Endodermal cell (in vitro differentiated cells): Measurements from ENCODE around the gene HOMER3. TPM values are rescaled to one million over a fixed set of nuclear protein-coding genes. Genes with fewer than 3 reads are reported as not detected.

Experiments used
- DNase-seq: peaks from one replicate; pipeline ENCODE4 v3.0.0-alpha.2; 2017
- H3K27ac ChIP-seq: 2 replicates; pipeline ENCODE4 v1.5.1; 2013; ENCODE audit warnings: mild to moderate bottlenecking, low read depth, low read length, moderate library complexity
- H3K27me3 ChIP-seq: 2 replicates; pipeline ENCODE4 v1.6.1; 2013; ENCODE audit warnings: mild to moderate bottlenecking, low read length, moderate library complexity; ENCODE audit not compliant: insufficient read depth, control insufficient read depth, poor library complexity, severe bottlenecking
- H3K36me3 ChIP-seq: 2 replicates; pipeline ENCODE4 v1.7.0; 2013; ENCODE audit warnings: mild to moderate bottlenecking, low read length, moderate library complexity; ENCODE audit not compliant: control insufficient read depth, insufficient read depth
- H3K4me1 ChIP-seq: one replicate; pipeline ENCODE4 v1.7.0; 2013; ENCODE audit warnings: low read length; ENCODE audit not compliant: control insufficient read depth, insufficient read depth
- H3K4me3 ChIP-seq: 2 replicates; pipeline ENCODE4 v1.5.1; 2013; ENCODE audit warnings: mild to moderate bottlenecking, low read length, moderate library complexity
- H3K9ac ChIP-seq: 2 replicates; pipeline ENCODE4 v1.6.1; 2013; ENCODE audit warnings: mild to moderate bottlenecking, low read length, moderate library complexity; ENCODE audit not compliant: poor library complexity, severe bottlenecking; ENCODE audit errors: extremely low read depth
- H3K9me3 ChIP-seq: 2 replicates; pipeline ENCODE4 v1.6.1; 2013; ENCODE audit warnings: mild to moderate bottlenecking, low read length, moderate library complexity; ENCODE audit not compliant: control insufficient read depth
- H3K27ac Mint-ChIP-seq: 2 replicates; pipeline ENCODE4 v1.8.0; 2020; ENCODE audit warnings: mixed read lengths
- H3K27me3 Mint-ChIP-seq: 2 replicates; pipeline ENCODE4 v1.8.0; 2021; ENCODE audit warnings: mild to moderate bottlenecking, mixed read lengths; ENCODE audit not compliant: insufficient read depth
- H3K36me3 Mint-ChIP-seq: 2 replicates; pipeline ENCODE4 v1.8.0; 2020; ENCODE audit warnings: low read depth, mixed read lengths
- H3K4me1 Mint-ChIP-seq: 2 replicates; pipeline ENCODE4 v1.8.0; 2020; ENCODE audit warnings: mixed read lengths
- H3K4me3 Mint-ChIP-seq: 2 replicates; pipeline ENCODE4 v1.8.0; 2020; ENCODE audit warnings: mild to moderate bottlenecking, moderate library complexity, mixed read lengths
- H3K9me3 Mint-ChIP-seq: 2 replicates; pipeline ENCODE4 v1.8.0; 2020; ENCODE audit warnings: mild to moderate bottlenecking, mixed read lengths
- CTCF ChIP-seq: fragments of 200-600 bp; sonication (generic); conservative IDR thresholded peaks from 2 replicates; pipeline ENCODE4 v1.5.0; 2021; ENCODE audit warnings: antibody characterized with exemption, mild to moderate bottlenecking
- WGBS, 2 experiments: methylation state at CpG; one replicate each; pipeline versions ENCODE4 v1.1.5 to v1.1.7; 2013; ENCODE audit warnings: missing lambda C conversion rate in 2 of 2, mixed read lengths in 1 of 2; ENCODE audit not compliant: insufficient coverage in 1 of 2, insufficient read length in 1 of 2; 5-methylcytosine and 5-hydroxymethylcytosine counted together
- total RNA-seq, 2 donors: library from RNA; stranded (reverse); fragmentation: NEBNext Ultra II Directional in 1 of 2; extraction: Animal tissue kit (Norgen Biotek cat#: 25700) in 1 of 2; gene quantifications; 2 replicates in 1 of 2; 3 replicates in 1 of 2; pipeline ENCODE4 v1.2.1, GENCODE V29; 2021

The HOMER3 gene
- total RNA-seq, 2 donors from 2014 or later: 21.5 to 31.2 TPM

DNA sequence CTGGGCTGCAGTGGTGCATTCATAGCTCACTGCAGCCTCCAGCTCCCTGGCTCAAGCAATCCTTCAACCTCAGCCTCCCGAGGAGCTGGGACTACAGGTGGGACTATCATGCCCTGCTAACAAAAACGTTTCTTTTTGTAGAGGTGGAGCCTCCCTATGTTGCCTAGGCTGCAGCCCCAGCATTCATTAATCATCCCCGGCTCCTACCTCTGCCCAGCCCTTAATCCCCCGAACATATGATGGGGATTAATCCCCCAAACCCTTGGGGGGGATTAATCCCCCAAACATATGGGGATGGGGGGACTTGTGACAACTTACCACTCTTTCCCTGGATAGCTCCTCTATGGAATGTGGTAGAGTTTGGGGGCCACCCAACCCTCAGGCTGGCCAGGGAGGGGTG is 46.4 kb upstream of the HOMER3 start:
- no peak for TF ChIP-seq CTCF
- peaks cover 1% of the 10 kb centered on the region for H3K4me1 Mint-ChIP-seq
- no peaks in the 10 kb centered on the region for H3K9me3 Mint-ChIP-seq
- peaks cover 32% of the 10 kb centered on the region for H3K27me3 Mint-ChIP-seq
- no peak overlapping the region for H3K27ac Mint-ChIP-seq
- peaks cover 9% of the 10 kb centered on the region for H3K36me3 Mint-ChIP-seq
- no peak for DNase-seq
- 50 to 100% methylated on average over 1 to 3 of the region's 4 CpGs for WGBS, 2 experiments
- H3K4me3 ChIP-seq: no peak overlapping the region
- no peaks in the 10 kb centered on the region for H3K9me3 ChIP-seq
- no peak overlapping the region for H3K27ac ChIP-seq
- H3K9ac ChIP-seq: no peak overlapping the region
- H3K36me3 ChIP-seq: peaks cover 8% of the 10 kb centered on the region
- no peak overlapping the region for H3K4me3 Mint-ChIP-seq
- H3K27me3 ChIP-seq: peaks cover 4% of the 10 kb centered on the region
- no peaks in the 10 kb centered on the region for H3K4me1 ChIP-seq

- Histone ChIP-seq H3K27me3 (peaks cover 9% of the 10 kb centered on the region), H3K4me3 (no peak overlapping the region), H3K9me3 (no peaks in the 10 kb centered on the region), H3K9ac (no peak overlapping the region), H3K36me3 (no peaks in the 10 kb centered on the region), H3K27ac (no peak overlapping the region), H3K4me1 (no peaks in the 10 kb centered on the region)
- DNase-seq: no peak
- Mint-ChIP-seq H3K27me3 (peaks cover 43% of the 10 kb centered on the region), H3K27ac (no peak overlapping the region), H3K9me3 (no peaks in the 10 kb centered on the region), H3K36me3 (no peaks in the 10 kb centered on the region), H3K4me1 (peaks cover 1% of the 10 kb centered on the region), H3K4me3 (no peak overlapping the region)
- no peak for TF ChIP-seq CTCF
- 76 to 91% methylated on average over 7 of the region's 7 CpGs for WGBS, 2 experiments
Measured at GRCh38 chr19:18985257-18985656, 44.2 kb upstream of the HOMER3 start.

DNA sequence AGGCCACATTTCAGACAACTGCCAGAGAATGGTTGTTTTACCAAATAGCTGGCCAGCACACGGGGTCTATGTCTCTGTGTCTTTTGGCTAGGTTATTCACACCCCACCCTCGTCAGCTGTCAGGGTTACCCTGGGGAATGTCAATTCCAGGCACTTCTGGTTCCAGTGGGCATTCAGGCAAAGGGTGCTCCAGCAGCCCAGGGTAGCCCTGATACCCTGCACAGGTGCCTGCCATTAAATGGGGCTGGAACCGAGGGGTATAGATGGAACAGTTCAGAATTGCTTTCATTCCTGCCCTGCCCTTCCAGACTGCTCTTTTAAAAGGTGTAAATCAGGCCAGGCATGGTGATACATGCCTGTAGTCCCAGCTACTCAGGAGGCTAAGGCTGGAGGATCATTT is 43.2 kb upstream of the HOMER3 start:
- H3K9me3 Mint-ChIP-seq: no peaks in the 10 kb centered on the region
- H3K27ac Mint-ChIP-seq: no peak overlapping the region
- Histone ChIP-seq H3K4me3 (no peak overlapping the region), H3K4me1 (no peaks in the 10 kb centered on the region), H3K27ac (no peak overlapping the region), H3K9ac (no peak overlapping the region), H3K27me3 (peaks cover 9% of the 10 kb centered on the region), H3K9me3 (no peaks in the 10 kb centered on the region), H3K36me3 (no peaks in the 10 kb centered on the region)
- no peaks in the 10 kb centered on the region for H3K36me3 Mint-ChIP-seq
- WGBS, 2 experiments: 89 to 95% methylated on average over 3 of the region's 3 CpGs
- no peak for TF ChIP-seq CTCF
- DNase-seq: no peak
- peaks cover 43% of the 10 kb centered on the region for H3K27me3 Mint-ChIP-seq
- peaks cover 1% of the 10 kb centered on the region for H3K4me1 Mint-ChIP-seq
- no peak overlapping the region for H3K4me3 Mint-ChIP-seq
